Pancreas (tissue), 10 donors: ENCODE measurements around the gene SLC9A8. TPM values are rescaled to one million over a fixed set of nuclear protein-coding genes. Genes with fewer than 3 reads are reported as not detected.

ENCODE experiments used
- ATAC-seq, 4 donors: fragments of 200-7000 bp; cut with Tn5 transposase; one replicate each; pipeline versions ENCODE4 v1.8.0 to v1.9.1; 2020; ENCODE audit warnings: mild to moderate bottlenecking in 4 of 4, moderate library complexity in 4 of 4
- DNase-seq, 6 donors: peaks; one replicate each; pipeline ENCODE4 v3.0.0-alpha.2; 2020
- FAIRE-seq: peaks from 2 replicates; lab custom pipeline; 2012; peaks lifted over from hg19 to GRCh38; lab: Jason Lieb, UNC
- H3K27ac ChIP-seq, 4 donors: fragments of 200-600 bp; sonication (generic); 1 replicate in 3 of 4; 2 replicates in 1 of 4; pipeline versions ENCODE4 v1.5.0 to v1.8.0; 2020
- H3K27me3 ChIP-seq, 4 donors: fragments of 200-600 bp; one replicate each; pipeline ENCODE4 v1.8.0; 2021
- H3K36me3 ChIP-seq, 3 donors: fragments of 200-600 bp; sonication (generic) in 1 of 3; one replicate each; pipeline versions ENCODE4 v1.5.0 to v1.8.0; 2020 to 2021
- H3K4me1 ChIP-seq, 3 donors: fragments of 200-600 bp; one replicate each; pipeline ENCODE4 v1.8.0; 2021
- H3K4me3 ChIP-seq, 4 donors: fragments of 200-600 bp; sonication (generic) in 2 of 4; one replicate each; pipeline versions ENCODE4 v1.5.0 to v1.8.0; 2020 to 2021
- H3K9me3 ChIP-seq, 4 donors: fragments of 200-600 bp; one replicate each; pipeline ENCODE4 v1.8.0; 2021
- WGBS, 2 donors: extraction: QIAGEN DNeasy Blood & Tissue Kit; methylation state at CpG; one replicate each; pipeline ENCODE4 v1.1.7; 2013; 5-methylcytosine and 5-hydroxymethylcytosine counted together
- intact Hi-C, 3 donors: fragments of 100-400 bp; cut with DNase I; formaldehyde crosslinking; loops; one replicate each; pipeline versions ENCODE4 v1.11.1 to v1.14.2; 2022
- polyA plus RNA-seq, 2 donors: library from polyadenylated mRNA; stranded (reverse); fragments of 200-250 nt; gene quantifications; one replicate each; pipeline ENCODE4 v1.2.3, GENCODE V29; 2013
- total RNA-seq, 6 donors: library from RNA; stranded (reverse); fragmentation: NEBNext Ultra II Directional in 4 of 6; extraction: Animal tissue kit (Norgen Biotek cat#: 25700) in 4 of 6; gene quantifications; one replicate each; pipeline versions ENCODE4 v1.2.1 to v1.2.4, GENCODE V29; 2021 to 2023
- TF ChIP-seq, protein P1 (sequence below), 4 donors: fragments of 200-600 bp; sonication (generic) in 3 of 4; IDR thresholded peaks; one replicate each; pipeline versions ENCODE4 v1.5.0 to v1.8.0; 2021; ENCODE audit warnings: antibody characterized with exemption in 4 of 4
- donor health status: healthy with polysubstance abuse.
- donor health status: DM: no; HTN: no; CAD: no; lungs with moderate emphysema.
- donor health status: DM: no; HTN: no; CAD: no.
- donor health status: control.
- donor health status: control.
- donor health status: Bipolar disorder and iron deficiency.
- donor health status: DM: yes; HTN: yes; CAD: no.
- donor health status: DM: no; HTN: no; CAD: no.
- donor health status: DM: no; HTN: no; CAD: no.
- donor health status: DM: yes; HTN: yes; CAD: no.

Gene SLC9A8
- total and polyA plus RNA-seq, 8 donors = 4.8 to 9.9 (median 6.8) TPM

DNA sequence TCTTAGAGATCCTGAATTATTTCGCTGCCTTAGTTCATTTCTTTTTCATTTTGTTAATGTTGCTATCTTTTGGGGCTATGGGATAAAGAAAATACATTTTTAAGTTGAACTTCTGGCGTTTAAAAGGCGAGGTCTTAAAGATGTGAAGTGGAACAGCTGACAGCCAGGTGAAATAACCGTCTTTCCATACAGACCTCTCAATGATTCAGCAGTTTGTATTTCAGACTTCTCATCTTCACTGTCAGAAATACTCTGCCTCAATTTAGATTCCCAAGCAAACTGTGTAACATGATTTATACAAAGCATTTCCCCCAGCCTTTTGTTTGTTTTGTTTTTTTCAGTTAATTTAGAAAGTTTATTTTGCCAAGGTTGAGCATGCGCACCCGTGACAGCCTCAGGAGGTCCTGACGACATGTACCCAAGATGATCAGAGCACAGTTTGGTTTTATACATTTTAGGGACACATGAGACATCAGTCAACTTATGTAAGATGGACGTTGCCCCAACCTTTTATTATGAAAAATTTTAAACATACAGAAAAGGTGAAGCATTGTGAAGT, 40.0 kb downstream of the SLC9A8 start:
- Histone ChIP-seq H3K4me1 (no peaks in the 10 kb centered on the region), H3K4me3 (no peak overlapping the region), H3K27ac (no peak overlapping the region), H3K36me3 (no peaks in the 10 kb centered on the region), H3K9me3 (no peaks in the 10 kb centered on the region), H3K27me3 (no peaks in the 10 kb centered on the region)
- TF ChIP-seq, protein P1, sequence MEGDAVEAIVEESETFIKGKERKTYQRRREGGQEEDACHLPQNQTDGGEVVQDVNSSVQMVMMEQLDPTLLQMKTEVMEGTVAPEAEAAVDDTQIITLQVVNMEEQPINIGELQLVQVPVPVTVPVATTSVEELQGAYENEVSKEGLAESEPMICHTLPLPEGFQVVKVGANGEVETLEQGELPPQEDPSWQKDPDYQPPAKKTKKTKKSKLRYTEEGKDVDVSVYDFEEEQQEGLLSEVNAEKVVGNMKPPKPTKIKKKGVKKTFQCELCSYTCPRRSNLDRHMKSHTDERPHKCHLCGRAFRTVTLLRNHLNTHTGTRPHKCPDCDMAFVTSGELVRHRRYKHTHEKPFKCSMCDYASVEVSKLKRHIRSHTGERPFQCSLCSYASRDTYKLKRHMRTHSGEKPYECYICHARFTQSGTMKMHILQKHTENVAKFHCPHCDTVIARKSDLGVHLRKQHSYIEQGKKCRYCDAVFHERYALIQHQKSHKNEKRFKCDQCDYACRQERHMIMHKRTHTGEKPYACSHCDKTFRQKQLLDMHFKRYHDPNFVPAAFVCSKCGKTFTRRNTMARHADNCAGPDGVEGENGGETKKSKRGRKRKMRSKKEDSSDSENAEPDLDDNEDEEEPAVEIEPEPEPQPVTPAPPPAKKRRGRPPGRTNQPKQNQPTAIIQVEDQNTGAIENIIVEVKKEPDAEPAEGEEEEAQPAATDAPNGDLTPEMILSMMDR (IDR thresholded peaks at IDR 0.05) = no peak
- FAIRE-seq = no peak
- ATAC-seq = no peak
- WGBS, 2 donors = 86 to 87% methylated on average over 8 of the region's 8 CpGs
- intact Hi-C loops = no loop called here
- no peak for DNase-seq

DNA sequence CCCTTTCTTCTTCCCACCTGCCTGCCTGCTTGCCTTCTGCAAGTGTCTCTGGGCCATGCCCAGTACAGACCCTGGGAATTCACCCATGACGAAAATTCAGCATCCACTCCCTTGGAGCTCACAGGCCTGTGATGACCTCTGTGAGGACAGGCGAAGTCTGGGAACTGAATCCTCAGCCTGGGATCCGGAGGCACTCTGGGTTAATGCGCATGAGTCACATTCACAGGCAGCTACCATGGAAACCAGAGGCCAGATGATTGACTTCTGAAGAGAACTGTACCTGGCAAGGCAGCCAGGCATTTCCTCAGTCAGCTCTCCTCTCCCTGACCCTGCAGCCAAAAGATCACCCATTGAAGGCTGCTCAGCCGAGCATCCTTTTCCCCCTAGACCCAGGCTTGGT, 41.0 kb downstream of the SLC9A8 start:
- no peak overlapping the region for H3K27ac ChIP-seq
- H3K27me3 ChIP-seq = no peaks in the 10 kb centered on the region
- peak in 2 of 4 donors; percentile 68 to 79 for ATAC-seq
- no peak for DNase-seq
- WGBS, 2 donors = 82 to 86% methylated on average over 5 of the region's 5 CpGs
- TF ChIP-seq, protein P1 (IDR thresholded peaks at IDR 0.05) = no peak
- H3K9me3 ChIP-seq = no peaks in the 10 kb centered on the region
- H3K4me3 ChIP-seq = no peak overlapping the region
- no peaks in the 10 kb centered on the region for H3K36me3 ChIP-seq
- H3K4me1 ChIP-seq = no peaks in the 10 kb centered on the region
- no peak for FAIRE-seq
- intact Hi-C loops = no loop called here

DNA sequence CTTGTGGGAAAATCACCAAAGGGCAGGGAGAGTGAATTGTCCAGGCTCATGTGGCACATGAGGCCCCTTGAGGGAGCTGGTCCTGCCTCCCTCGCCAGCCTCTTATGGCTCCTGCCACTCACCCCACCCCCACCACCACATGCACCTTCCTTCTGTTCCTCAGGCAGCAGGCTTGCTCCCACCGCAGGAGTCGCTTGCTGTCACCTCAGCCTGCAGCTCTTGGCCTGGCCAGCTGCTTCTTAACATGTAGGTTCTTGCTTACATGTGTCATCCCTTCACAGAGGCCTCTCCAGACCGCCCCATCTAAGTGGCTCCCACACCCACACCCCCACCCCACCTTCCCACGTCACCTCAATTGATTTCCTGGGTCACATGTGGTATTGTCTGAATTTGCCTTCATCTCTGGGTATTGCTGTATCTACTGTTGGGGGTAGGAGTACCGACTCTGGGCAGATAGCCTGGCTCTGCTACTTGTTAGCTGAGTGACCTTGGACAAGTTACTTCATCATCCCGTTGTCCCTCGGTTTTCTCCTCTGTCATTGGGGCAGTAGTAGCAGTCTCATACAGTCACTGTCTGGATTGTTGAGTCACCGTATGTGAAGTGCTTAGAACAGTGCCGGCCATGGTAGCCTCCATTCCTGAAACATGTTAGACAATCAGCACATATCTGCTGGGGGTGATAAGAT, 41.7 kb downstream of the SLC9A8 start:
- 74 to 82% methylated on average over 9 to 10 of the region's 10 CpGs for WGBS, 2 donors
- no peaks in the 10 kb centered on the region for H3K36me3 ChIP-seq
- no peaks in the 10 kb centered on the region for H3K27me3 ChIP-seq
- H3K4me3 ChIP-seq = no peak overlapping the region
- no peak for DNase-seq
- no peak for FAIRE-seq
- H3K9me3 ChIP-seq = no peaks in the 10 kb centered on the region
- TF ChIP-seq, protein P1 (IDR thresholded peaks at IDR 0.05) = no peak
- no peak overlapping the region for H3K27ac ChIP-seq
- H3K4me1 ChIP-seq = no peaks in the 10 kb centered on the region
- no peak for ATAC-seq
- intact Hi-C loops = no loop called here

DNA sequence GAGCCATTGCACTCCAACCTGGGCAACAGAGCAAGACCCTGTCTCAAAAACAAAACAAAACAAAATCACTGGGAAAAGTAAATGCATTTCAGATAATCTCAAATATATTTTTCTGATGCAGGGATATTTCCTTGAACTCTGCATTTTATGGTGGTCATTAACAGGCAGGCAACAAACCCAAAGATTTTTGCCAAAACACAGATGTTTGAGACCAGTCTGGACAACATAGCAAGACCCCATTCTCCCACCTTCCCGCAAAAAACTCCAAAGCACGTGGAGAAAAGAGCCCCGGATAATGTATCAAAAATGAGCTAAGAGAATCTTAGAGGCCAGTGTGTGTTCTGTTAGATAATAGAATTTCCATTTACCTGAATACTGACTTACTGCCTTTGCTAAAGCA, 44.3 kb downstream of the SLC9A8 start:
- ATAC-seq (no peak), DNase-seq (no peak), FAIRE-seq (no peak)
- Histone ChIP-seq H3K9me3 (no peaks in the 10 kb centered on the region), H3K4me1 (no peaks in the 10 kb centered on the region), H3K36me3 (no peaks in the 10 kb centered on the region), H3K27ac (no peak overlapping the region), H3K27me3 (no peaks in the 10 kb centered on the region), H3K4me3 (no peak overlapping the region)
- TF ChIP-seq, protein P1 (IDR thresholded peaks at IDR 0.05) = no peak
- intact Hi-C loops = no loop called here
- WGBS, 2 donors = 97 to 99% methylated on average over 3 of the region's 3 CpGs

DNA sequence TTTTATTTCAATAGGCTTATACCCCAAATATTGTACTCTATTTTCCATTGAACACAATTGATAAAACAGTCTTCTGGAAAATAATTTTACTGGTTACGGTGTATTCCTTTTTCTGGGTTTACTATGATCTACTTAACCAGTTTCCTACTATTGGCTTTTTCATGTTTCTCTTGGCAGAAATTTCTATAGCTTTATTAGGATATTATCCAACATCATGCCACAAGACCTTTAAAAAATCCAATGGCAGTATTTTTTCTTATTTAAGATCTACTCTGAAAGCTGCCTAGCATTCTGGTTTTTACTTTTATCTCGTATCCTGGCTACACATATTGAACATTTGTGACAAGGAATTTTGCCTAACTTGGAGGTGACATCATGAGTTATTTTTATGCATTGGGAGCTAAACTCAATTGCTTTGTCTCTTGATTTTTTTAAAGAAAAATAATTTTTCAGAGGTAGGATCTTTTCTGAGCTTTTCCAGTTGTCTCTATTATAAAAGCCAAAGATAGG, 45.5 kb downstream of the SLC9A8 start:
- Histone ChIP-seq H3K4me3 (no peak overlapping the region), H3K4me1 (no peaks in the 10 kb centered on the region), H3K27ac (no peak overlapping the region), H3K27me3 (no peaks in the 10 kb centered on the region), H3K9me3 (no peaks in the 10 kb centered on the region), H3K36me3 (no peaks in the 10 kb centered on the region)
- 93 to 97% methylated on average over 2 of the region's 2 CpGs for WGBS, 2 donors
- ATAC-seq = no peak
- DNase-seq = no peak
- FAIRE-seq = no peak
- TF ChIP-seq, protein P1 (IDR thresholded peaks at IDR 0.05) = no peak
- intact Hi-C loops = no loop called here
